ENCODE data around the gene DPH7.
"Not testable (repeated sequence)": the region's sequence is repeated elsewhere in the genome, so short reads cannot be mapped to it uniquely, and the experiment has no call there.

Gene DPH7

DNA sequence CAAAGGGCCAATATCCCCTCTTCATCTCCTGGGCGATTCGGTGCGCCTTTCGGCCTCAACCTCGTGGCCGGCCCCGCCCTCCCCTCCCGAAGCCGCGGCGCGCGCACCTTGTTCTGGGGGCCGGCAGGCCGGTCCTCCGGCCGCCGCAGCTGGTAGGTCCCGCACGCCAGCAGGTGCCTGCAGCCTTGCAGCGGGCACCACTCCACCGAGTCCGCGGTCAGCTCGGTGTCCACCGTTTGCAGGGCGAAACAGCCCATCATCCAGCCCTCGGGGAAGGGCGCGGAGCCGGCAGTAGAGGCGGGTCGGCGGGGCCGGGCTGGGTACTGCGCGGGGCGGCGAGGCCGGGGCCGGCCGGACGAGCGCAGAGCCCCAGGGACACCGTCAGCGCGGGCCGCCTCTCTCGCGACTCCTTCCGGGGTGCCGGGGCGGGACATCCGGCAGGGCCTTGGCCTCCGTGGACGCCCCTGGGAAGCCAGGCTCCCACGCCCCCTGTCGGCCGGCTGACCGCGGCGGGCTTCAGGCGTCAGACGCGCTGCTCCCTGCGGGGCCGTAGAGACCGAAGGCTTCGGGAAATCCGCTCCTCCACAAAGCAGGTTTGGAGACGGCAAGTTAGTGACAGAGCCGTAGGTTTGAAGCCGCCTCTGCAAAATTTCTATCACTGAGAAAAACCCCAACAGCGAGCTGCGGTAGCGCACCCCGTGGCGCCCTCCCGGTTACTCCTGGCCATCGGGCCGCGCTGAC lies at the start of gene DPH7:
Gene DPH7, minus strand, starts transcription at position 408 of the 741 bp plus-strand sequence. Its CDS starts 148 bp downstream, at position 260.
- DNase-seq (ENCODE audit: low spot score): peak; percentile 95

DNA sequence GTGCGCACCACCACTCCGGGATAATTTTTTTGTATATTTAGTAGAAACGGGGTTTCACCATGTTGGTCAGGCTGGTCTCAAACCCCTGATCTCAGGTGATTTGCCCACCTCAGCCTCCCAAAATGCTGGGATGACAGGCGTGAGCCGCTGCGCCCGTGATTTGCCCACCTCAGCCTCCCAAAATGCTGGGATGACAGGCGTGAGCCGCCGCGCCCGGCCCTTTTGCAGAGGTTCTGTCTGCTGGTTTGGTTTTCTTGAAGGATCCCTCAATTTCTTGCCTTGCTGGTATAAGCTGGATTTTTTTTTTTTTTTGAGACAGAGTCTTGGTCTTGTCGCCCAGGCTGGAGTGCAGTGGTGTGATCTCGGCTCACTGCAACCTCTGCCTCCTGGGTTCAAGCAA lies 48.7 kb upstream of the DPH7 start:
- not testable (repeated sequence) for DNase-seq (ENCODE audit: low spot score)

DNA sequence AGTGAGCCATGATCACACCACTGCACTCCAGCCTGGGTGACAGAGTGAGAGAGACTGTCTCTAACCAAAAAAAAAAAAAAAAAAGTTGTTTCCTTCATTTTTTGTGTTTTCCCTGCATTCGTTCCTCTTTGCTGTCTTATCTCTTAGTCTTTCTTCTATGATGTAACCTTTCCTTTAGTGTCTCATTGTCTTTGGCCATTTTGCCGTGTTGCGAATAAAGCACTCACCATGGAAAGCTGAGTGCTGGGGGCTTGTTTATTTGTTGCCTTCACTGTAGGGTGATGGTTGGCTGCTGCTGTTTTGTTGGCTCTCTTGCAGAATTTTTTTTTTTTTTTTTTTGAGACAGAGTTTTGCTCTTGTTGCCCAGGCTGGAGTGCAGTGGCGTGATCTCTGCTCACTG lies 47.7 kb upstream of the DPH7 start:
- no peak for DNase-seq (ENCODE audit: low spot score)

DNA sequence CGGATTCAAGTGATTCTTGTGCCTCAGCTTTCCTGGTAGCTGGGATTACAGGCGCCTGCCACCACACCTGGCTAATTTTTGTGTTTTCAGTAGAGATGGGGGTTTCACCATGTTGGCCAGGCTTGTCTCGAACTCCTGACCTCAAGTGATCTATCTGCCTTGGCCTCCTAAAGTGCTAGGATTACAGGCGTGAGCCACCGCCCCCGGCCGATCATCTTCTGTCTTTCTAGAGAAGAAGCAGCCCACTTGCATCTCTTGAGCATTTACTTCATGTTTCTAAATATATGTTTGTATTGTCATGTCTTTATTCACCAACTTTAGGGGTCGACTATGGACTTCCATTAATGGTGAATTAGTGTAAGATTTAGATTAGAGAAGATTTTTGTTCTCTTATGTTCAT lies 43.5 kb upstream of the DPH7 start:
- not testable (repeated sequence) for DNase-seq (ENCODE audit: low spot score)

DNA sequence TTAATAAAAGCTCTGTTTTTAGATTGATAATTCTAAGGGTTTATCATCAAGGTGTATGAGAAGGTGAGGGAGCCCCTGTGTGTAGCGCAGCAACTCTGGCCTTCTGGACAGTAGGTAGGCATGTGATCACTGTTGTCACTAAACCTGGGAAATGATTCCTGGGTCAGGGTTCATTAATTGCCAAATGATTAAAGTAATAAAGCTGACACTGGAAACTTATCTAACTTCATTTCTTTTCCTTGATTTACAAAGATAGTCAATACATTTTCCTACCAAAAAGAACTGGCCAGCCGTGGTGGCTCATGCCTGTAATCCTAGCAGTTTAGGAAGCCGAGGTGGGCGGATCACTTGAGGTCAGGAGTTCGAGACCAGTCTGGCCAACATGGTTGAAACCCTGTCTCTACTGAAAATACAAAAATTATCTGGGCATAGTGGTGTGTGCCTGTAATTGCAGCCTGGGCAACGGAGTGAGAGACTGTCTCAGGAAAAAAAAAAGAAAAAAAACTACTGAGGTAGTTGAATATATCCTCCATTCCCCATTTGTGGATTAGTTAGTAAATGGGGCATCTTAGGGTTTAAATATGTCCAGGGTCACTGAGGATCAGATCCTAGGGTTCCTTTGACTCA lies 42.5 kb upstream of the DPH7 start:
- DNase-seq (ENCODE audit: low spot score): no peak

DNA sequence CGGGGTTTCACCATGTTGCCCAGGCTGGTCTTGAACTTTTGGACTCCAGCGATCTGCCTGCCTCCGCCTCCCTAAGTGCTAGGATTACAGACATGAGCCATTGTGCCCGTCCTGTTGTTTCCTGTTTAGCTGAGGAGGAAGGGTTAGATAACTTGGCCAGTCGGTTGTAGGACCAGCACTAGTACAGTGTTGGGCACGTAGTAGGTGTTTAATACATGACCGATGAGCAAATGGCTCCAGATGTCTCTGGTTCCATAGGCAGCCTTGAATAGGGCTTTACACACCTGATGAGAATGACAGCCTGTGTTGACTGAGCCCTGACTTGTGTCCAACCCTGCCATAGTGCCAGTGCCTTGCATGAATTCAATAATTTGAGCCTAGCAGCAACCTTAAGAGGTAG lies 41.9 kb upstream of the DPH7 start:
- no peak for DNase-seq (ENCODE audit: low spot score)

DNA sequence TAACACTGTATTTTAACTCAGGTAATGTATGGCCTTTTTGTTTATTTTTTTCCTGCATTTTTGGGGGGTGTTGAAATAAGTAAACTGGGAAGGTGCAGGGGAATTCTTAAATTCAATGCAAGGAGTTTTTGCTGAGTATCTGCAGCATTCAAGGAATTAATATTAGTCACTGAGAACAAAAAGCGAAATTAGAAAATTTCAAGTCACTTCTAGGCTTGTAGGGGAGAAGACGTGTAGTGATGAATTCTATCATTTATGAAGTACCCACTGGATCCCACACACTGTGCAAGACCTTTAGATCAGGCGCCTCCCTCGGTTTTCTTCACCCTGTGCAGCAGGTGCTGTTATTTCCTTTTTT lies 41.3 kb upstream of the DPH7 start:
- no peak for DNase-seq (ENCODE audit: low spot score)

DNA sequence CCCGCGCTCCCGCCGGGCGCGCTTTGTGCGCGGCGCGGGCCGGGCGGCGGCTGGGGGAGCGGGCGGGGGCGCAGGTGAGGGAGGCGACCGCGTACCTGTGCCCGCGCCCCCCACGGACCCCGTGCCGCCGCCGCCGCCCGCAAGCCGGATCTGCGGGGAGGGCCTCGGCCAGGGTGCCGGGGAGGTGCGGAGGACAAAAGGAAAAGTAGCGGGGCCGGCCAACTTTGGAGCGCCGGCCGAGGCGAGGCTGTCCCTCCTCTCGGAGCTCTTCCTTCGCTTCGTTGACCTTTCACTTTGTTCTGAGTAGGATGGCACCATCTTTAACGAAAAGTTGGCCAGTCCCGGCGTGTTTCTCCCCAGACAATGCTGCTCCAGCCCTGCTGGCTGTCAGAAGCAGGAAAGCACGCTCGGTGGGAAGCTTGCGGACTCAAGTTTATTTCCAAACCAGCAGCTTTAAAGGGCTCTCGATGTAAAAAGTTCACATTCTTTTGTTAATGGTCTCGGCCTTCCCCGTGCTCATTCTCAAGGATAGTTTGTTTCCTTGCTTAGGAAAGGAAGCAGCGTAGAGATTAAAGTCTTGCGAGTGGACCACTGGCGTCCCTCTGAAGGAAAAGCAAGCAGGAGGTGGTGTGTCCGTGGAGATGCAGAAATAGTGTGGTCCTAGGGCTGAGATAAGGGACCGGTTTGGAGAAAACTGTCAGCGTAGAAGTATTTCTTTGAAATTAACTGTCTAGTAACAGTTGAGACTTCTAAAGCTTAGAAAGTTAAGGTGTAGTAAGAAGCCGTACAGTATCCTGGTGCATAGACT lies 40.7 kb upstream of the DPH7 start:
- no peak for DNase-seq (ENCODE audit: low spot score)

DNA sequence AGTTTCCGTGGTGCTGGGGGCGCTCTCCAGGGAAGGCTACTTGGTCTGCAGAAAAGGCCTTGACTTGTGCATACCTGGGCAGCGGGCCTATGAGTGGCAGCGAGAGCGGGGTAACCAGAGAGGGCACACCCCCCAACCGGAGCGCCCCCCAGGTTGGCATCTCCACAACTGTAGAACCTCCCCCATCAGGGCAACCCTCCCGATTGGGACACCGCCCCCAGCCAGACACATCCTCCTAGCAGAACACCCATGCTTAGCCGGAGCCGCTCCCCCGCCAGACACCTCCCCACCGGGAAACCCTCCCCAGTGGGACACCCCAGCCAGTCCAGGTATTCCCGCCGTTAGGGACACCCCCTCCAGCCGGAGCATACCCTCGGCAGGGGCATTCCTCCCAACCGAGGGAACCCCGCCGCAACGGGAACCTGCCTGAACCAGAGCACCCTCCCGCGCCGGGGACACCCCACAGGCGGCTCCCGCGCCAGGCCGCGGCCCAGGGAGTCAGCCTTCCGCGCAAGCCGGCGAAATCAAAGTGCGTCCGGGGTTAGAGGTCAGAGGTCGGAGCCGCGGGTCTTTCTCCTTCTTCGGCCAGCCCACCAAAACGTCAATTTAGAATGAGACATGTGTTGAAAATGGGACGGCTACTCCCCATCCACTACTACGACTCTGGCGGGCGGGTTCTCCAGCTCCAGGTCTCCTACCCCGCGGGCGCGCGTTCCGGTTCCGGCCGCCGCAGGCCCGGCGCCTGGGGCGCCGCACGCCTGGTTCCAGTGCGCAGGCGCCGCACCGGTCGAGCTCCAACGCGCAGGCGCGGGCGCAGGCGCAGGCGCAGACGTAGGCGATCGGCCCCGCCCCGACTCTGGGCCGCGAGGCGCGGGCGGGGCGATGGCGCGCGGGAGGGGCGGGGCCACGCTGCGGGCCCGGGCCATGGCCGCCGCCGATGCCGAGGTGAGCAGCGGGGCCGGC lies 39.7 kb upstream of the DPH7 start, which contains the start of gene EHMT1:
Gene EHMT1, plus strand, starts transcription at position 901 of the 963 bp plus-strand sequence. Its CDS starts 24 bp downstream, at position 925.
- peak; percentile 89 for DNase-seq (ENCODE audit: low spot score)

DNA sequence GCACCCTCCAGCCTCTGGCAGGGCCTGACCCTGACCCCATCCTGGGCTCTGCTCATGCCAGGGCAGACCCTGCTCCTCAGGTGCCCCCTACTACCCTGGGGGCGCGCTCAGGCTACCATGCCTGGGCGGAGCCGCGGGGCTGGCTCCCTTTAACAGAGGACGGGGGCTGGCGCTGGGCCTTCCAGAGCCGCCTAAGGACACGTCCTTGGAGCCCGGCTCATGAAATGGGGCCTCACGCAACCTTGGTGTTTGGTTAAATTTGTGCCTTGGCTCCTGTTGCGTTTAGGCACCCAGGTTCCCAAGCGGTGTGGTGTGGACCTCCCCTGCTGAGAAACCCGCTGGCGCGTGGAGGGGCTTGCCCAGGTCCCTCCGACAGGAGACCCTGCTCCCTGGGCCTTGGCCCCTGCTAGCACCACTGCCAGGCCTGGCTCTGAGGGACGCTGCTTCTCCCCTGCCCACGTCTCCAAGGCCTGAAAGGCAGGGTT lies 36.7 kb upstream of the DPH7 start:
- no peak for DNase-seq (ENCODE audit: low spot score)

DNA sequence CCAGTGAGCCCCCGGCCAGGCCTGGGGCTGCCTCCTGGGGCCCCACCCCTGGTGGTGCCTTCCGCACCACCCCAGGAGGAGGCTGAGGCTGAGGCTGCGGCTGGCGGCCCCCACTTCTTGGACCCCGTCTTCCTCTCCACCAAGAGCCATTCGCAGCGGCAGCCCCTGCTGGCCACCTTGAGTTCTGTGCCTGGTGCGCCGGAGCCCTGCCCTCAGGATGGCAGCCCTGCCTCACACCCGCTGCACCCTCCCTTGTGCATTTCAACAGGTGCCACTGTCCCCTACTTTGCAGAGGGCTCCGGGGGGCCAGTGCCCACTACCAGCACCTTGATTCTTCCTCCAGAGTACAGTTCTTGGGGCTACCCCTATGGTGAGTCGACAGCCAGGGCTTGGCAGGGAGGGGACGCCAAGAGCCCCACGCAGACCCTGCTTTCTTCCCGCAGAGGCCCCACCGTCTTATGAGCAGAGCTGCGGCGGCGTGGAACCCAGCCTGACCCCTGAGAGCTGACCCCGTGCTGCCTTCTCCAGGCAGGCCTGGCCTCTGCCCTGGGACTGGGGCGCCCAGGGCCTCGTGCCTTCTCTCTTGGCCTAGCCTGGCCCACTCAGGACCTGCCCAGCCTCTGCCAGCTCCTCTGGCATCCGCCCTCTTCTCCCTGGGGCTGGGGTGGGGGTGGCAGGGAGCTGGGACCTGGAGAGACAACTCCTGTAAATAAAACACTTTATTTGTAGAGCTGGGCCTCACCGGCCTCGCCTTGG lies 36.1 kb upstream of the DPH7 start:
- no peak for DNase-seq (ENCODE audit: low spot score)

DNA sequence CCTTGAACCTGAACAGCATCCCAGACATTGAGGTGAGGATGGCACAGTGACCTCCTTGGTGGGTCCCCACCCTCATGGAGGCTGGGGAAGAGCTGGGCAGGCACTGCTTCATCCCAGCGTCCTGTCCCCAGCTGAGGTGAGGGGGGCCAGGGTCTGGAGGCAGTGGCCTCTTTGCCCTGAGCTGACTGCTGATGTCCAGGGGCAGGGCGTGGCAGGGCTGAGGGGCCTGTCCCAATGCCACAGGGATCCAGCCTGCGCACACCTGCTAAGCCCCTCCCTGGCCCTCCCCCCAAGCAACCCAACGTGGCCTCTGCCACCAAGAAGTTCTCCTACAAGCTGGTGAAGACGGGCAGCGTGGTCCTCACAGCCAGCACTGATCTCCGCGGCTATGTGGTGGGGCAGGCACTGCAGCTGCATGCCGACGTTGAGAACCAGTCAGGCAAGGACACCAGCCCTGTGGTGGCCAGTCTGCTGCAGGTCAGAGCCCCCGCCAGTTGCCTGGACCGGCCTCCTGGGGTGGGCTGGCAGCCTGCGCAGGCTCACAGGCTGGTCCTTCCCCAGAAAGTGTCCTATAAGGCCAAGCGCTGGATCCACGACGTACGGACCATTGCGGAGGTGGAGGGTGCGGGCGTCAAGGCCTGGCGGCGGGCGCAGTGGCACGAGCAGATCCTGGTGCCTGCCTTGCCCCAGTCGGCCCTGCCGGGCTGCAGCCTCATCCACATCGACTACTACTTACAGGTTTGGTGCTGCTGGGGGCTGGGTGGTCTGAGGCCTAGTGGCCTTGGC lies 35.2 kb upstream of the DPH7 start:
- no peak for DNase-seq (ENCODE audit: low spot score)

DNA sequence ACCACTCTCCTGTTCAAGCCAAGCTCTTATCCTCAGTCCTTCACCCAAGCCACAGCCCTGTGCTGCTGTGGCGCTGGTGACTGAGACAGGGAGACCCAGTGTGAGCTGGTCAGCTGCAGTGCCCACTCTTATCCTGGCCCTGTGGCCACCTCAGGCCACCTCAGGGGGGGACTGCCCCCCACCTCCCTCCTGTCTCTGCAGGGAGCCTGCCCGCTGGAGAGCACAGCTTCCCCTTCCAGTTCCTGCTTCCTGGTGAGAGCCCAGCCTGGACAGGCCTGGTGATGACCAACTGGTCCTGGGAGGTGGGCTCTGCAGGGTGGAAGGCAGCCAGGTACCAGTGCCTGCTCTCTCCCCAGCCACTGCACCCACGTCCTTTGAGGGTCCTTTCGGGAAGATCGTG lies 34.5 kb upstream of the DPH7 start:
- DNase-seq (ENCODE audit: low spot score): no peak

DNA sequence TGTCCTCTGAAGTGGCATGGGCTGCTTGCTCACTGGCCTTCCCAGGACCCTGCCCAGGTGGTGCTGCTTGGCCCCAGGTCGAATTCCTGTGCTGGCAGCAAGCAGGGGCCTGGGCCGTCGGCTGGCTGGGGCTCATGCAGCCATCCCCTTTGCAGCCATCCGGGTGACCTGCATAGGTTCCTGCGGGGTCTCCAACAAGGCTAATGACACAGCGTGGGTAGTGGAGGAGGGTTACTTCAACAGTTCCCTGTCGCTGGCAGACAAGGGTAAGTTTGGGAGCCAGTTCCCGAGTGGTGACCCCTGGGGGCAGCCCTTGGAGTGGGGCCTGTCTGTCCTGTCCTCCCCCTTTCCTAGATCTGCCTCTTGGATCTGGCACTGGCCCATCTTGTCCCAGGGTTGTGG lies 34.0 kb upstream of the DPH7 start:
- no peak for DNase-seq (ENCODE audit: low spot score)

DNA sequence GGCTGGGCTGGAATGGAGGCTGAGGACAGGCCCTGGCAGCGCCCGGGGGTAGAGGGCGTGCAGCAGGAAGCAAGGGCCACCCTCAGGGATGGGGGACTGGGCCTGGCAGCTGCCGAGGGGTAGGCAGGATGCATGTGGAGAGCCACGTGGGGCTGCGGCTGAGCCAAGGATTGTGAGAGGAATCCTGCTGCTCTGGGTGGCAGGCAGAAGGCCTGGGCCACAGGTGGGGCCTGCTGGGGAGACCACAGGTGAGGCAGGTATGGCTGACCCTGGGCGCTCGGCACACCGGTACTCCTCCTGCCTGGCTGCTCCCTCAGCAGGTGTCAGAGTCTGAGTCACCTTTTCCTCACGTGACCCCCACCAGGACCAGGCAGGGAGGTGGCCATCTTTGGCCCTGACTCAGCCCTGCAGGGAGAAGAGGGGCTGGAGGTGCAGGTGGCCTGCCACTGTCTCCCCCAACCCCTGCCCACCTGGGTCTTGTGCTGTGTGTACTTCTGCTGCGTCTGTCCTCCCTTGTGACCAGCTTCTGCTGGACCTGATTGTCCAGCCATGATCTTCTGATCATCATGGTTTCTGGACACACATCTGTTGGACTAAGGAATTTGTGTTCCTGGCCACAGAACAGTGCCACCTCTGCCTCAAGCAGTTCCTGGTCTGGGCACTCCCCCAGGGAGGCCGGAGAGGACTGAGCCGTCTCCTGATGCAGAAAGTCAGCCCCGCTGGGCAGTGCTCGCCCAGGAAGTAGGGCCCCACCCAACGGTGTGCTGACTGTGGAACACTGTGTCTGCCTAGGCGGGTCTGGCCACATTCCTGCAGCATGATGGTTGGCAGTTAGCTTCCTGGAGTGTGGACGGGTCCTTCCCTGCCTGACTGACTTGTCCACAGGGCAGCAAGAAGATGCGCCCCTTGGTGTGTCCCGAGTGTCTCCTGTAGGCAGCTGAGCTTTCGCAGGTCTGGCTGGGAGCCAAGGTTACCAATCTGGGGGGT lies 33.2 kb upstream of the DPH7 start:
- peak; percentile 54 for DNase-seq (ENCODE audit: low spot score)

DNA sequence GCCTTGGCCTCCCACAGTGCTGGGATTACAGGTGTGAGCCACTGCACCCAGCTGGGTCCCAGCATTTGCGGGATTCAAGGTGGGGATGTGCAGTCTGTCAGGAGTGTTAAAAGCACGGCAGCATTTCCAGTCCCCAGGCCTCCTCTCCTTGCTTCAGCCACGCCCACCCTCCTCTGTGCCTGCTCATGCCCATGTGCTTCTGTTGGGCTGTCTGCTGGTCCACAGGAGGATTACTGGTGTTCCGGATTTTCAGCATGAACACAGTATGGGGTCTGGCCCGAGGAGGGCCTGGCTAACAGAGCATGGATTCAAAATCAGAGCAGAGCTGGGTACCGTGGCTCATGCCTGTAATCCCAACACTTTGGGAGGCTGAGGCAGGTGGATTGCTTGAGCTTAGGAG lies 32.2 kb upstream of the DPH7 start:
- DNase-seq (ENCODE audit: low spot score): no peak

DNA sequence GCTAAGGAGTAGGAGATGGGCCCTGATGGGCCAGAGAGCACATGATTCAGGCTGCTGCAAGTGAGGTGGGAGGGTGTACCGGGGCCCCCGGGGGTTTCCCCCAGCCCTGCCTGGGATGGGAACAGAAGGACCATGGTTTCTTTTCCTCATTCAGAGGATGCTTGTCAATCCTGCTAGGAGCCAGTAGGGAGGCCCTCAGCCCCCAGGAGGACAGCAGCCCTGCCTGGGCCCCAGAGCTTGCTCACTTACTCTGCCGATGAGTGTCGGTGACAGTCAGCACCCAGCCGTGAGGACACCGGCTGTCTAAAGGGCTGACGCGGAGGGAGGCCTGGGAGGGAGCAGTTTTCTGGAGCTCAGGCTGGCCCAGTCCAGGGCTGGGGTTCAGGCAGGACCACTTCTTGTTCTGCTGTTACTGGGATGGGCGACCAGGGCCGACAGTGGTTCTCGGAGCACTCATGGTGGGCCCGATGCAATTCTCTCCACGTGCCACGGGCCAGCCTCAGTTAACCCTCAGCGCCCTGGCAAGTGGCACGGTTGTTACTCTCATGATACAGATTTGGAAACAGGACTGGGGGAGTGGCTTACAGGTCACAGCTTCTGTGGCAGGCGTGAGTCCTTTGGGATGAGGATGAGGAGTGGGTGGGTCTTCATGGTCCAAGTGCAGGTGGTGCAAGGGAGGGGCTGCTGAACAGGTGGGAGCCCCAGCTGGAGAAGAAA lies 28.6 kb upstream of the DPH7 start:
- no peak for DNase-seq (ENCODE audit: low spot score)

DNA sequence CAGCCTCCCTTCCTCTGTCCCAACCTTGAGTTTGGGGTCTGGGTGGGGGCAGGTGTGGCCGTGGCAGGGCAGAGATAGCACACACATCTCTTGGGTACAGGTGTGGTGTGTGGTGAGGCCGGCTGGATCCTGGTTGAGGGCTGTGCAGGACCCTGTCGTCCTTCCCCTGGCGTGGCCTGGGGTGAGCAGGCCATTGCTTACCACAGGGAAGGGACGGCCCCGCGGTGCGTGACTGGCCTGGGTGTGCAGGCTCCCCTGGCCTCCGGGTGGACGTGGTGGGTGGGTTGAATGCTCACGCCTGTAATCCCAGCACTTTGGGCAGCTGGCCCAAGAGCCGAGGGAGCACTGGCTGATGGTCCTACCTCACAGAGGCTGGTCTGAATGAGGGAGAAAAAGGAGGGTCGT lies 28.0 kb upstream of the DPH7 start:
- no peak for DNase-seq (ENCODE audit: low spot score)
